ENCODE data around the gene OR2AG1. TPM values are rescaled to one million over a fixed set of nuclear protein-coding genes. Genes with fewer than 3 reads are reported as not detected.
A peak's percentile ranks its signal among the peaks of the same experiment; 100 is the strongest.

The OR2AG1 gene
- total and polyA plus RNA-seq, 2 of the 4 experiments (the other 2 are of a cell fraction), result not detected

DNA sequence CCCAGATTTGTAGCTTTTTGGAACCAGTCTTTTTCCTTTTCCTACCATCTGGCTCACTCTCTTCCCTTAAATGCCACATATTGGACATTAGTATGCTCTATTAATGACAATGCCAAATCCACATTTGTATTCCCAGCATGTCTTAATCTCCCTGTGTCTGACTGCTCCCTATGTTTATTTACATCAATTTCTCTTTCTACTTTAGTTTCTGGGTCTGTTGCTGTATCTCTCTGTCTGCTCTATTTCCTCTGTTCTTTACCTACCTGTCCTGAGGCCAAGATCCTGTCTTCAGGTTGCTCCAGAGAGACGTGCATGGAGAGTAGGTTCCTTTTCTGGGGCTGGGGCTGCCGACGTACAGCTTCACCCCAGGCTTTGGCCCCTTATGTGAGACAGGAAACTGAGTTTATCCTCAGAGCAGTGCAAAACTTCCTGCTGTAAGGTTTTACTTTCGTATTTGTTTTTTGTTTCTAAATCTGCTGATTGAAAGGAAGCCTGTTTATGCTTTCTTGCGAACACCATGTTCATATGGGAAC is 36.7 kb upstream of the OR2AG1 start:
- Histone ChIP-seq H3K4me1 (ENCODE audit: control insufficient read depth, insufficient read depth, low read length) (no peaks in the 10 kb centered on the region), H3K27ac (ENCODE audit: insufficient read depth, low read length) (no peak overlapping the region), H3K56ac (ENCODE audit: extremely low read depth, insufficient read depth, low read length) (no peak overlapping the region), H4K91ac (ENCODE audit: insufficient read depth, low read depth, low read length) (no peak overlapping the region), H2BK120ac (ENCODE audit: low read depth, low read length) (no peak overlapping the region), H3K14ac (replicated peaks; ENCODE audit: low read depth, low read length) (no peak overlapping the region), H3K79me1 (ENCODE audit: low read depth in 1 of 2, low read length in 2 of 2) (no peaks in the 10 kb centered on the region), H3K4ac (ENCODE audit: low read depth, low read length) (no peak overlapping the region), H3K23ac (ENCODE audit: low read depth, low read length) (no peak overlapping the region), H3K18ac (ENCODE audit: low read depth, low read length) (no peak overlapping the region), H3K9ac (ENCODE audit: low read depth, low read length) (no peak overlapping the region), H3K36me3 (ENCODE audit: control insufficient read depth, insufficient read depth, low read length) (no peaks in the 10 kb centered on the region), H2AK5ac (ENCODE audit: low read depth, low read length) (no peak overlapping the region), H2BK5ac (ENCODE audit: low read depth, low read length, poor library complexity, severe bottlenecking) (no peak overlapping the region), H3K9me1 (ENCODE audit: insufficient read depth, low read length) (no peaks in the 10 kb centered on the region), H2BK15ac (ENCODE audit: low read depth, low read length) (no peak overlapping the region), H3K4me3 (ENCODE audit: insufficient read depth, low read depth, low read length) (no peak overlapping the region), H2BK20ac (ENCODE audit: low read depth, low read length) (no peak overlapping the region), H2AK9ac (replicated peaks; ENCODE audit: low read depth, low read length, poor library complexity) (no peak overlapping the region), H4K5ac (ENCODE audit: low read depth, low read length) (no peak overlapping the region), H3K27me3 (ENCODE audit: control insufficient read depth, insufficient read depth, low read length) (peaks cover 2% of the 10 kb centered on the region; the same call in 1 of the 2 replicates), H3K9me3 (ENCODE audit: control insufficient read depth, insufficient read depth, low read length) (no peaks in the 10 kb centered on the region), H2AFZ (replicated peaks; ENCODE audit: low read length, poor library complexity) (peak overlapping the region; percentile 64), H4K8ac (ENCODE audit: low read depth in 2 of 2, low read length in 2 of 2) (no peak overlapping the region), H3K4me2 (ENCODE audit: low read depth, low read length) (no peak overlapping the region), H4K20me1 (ENCODE audit: insufficient read depth, low read length) (no peaks in the 10 kb centered on the region)
- BruUV-seq (replicated peaks), result no TSS peak
- DNase-seq (no peak), ATAC-seq (ENCODE audit: low read depth) (no peak)
- ChIA-PET CTCF (interaction anchor here (0.9 to 2.5 kb wide), 3 partner anchors 8 to 11 kb away, joined by 3 to 17 read pairs (median 9); no protein-coding TSS in a partner anchor), POLR2A (ENCODE audit: unreplicated experiment) (no interaction called here)
- dilution Hi-C loops (cut with HindIII; ENCODE audit: low sequenced_read_pairs, unreplicated experiment), result no loop called here
- TF ChIP-seq POLR2A (IDR thresholded peaks at IDR 0.05; ENCODE audit: low read depth, low read length) (no peak), CEBPB (IDR thresholded peaks at IDR 0.05; ENCODE audit: low read depth, low read length) (no peak), RAD21 (IDR thresholded peaks at IDR 0.05; ENCODE audit: low read length) (no peak), CHD1 (IDR thresholded peaks at IDR 0.05; ENCODE audit: low read depth, low read length) (no peak)
- WGBS, 2 experiments (ENCODE audit: extremely low coverage in 2 of 2, insufficient read length in 1 of 2), result 60% methylated on average over 1 of the region's 5 CpGs; no CpG with 5 or more reads in 1 of the 2 experiments
- in situ Hi-C loops (cut with MboI; ENCODE audit: low sequenced_read_pairs), result no loop called here
- intact Hi-C loops (cut with micrococcal nuclease), result no loop called here
